ENCODE data around the gene MKRN1. TPM values are rescaled to one million over a fixed set of nuclear protein-coding genes. Genes with fewer than 3 reads are reported as not detected.

MKRN1 gene
- total RNA-seq, 1 donor from 2014 or later: 121 TPM

- H3K27me3 Mint-ChIP-seq (ENCODE audit: insufficient read depth, low read depth): peaks cover 2% of the 10 kb centered on the region
- Histone ChIP-seq H2AFZ (replicated peaks) (no peak overlapping the region), H4K20me1 (ENCODE audit: low read depth) (peaks cover 23% of the 10 kb centered on the region), H3F3A (ENCODE audit: low read depth) (peaks cover 28% of the 10 kb centered on the region), H3K9ac (no peak overlapping the region), H3K27me3 (no peaks in the 10 kb centered on the region), H3K36me3 (peaks cover 9% of the 10 kb centered on the region), H3K4me3 (no peak overlapping the region), H3K27ac (no peak overlapping the region), H3K4me1 (peaks cover 16% of the 10 kb centered on the region), H3K79me2 (ENCODE audit: low read depth) (peaks cover 23% of the 10 kb centered on the region), H3K9me3 (ENCODE audit: low read depth) (no peaks in the 10 kb centered on the region), H3K4me2 (no peak overlapping the region)
- peak overlapping the region; percentile 39 for H3K27ac Mint-ChIP-seq
- H3K36me3 Mint-ChIP-seq: peaks cover 33% of the 10 kb centered on the region
- peaks cover 7% of the 10 kb centered on the region for H3K4me1 Mint-ChIP-seq
- no peak overlapping the region for H3K4me3 Mint-ChIP-seq
- no peaks in the 10 kb centered on the region for H3K9me3 Mint-ChIP-seq
- TF ChIP-seq EZH2phosphoT487 (IDR thresholded peaks at IDR 0.05) (no peak), CTCF (IDR thresholded peaks at IDR 0.05) (no peak), EZH2 (IDR thresholded peaks at IDR 0.05) (no peak)
- DNase-seq (ENCODE audit: low spot score): no peak
Observed at GRCh38 chr7:140451716-140452115, 27.6 kb downstream of the MKRN1 start.

GRCh38 chr7:140448781-140449480 lies 30.4 kb downstream of the MKRN1 start:
- Histone ChIP-seq H2AFZ (replicated peaks) (no peak overlapping the region), H3K27me3 (no peaks in the 10 kb centered on the region), H3K27ac (no peak overlapping the region), H4K20me1 (ENCODE audit: low read depth) (peaks cover 5% of the 10 kb centered on the region), H3K4me3 (no peak overlapping the region), H3K79me2 (ENCODE audit: low read depth) (peaks cover 11% of the 10 kb centered on the region), H3K9me3 (ENCODE audit: low read depth) (no peaks in the 10 kb centered on the region), H3K36me3 (peaks cover 9% of the 10 kb centered on the region), H3K9ac (no peak overlapping the region), H3F3A (ENCODE audit: low read depth) (peaks cover 17% of the 10 kb centered on the region), H3K4me1 (no peaks in the 10 kb centered on the region), H3K4me2 (no peak overlapping the region)
- Mint-ChIP-seq H3K4me3 (no peak overlapping the region), H3K36me3 (peaks cover 14% of the 10 kb centered on the region), H3K9me3 (no peaks in the 10 kb centered on the region), H3K4me1 (peaks cover 5% of the 10 kb centered on the region), H3K27me3 (ENCODE audit: insufficient read depth, low read depth) (peaks cover 3% of the 10 kb centered on the region), H3K27ac (no peak overlapping the region)
- TF ChIP-seq EZH2phosphoT487 (IDR thresholded peaks at IDR 0.05): no peak
- TF ChIP-seq CTCF (IDR thresholded peaks at IDR 0.05): no peak
- TF ChIP-seq EZH2 (IDR thresholded peaks at IDR 0.05): no peak
- DNase-seq (ENCODE audit: low spot score): no peak

DNA sequence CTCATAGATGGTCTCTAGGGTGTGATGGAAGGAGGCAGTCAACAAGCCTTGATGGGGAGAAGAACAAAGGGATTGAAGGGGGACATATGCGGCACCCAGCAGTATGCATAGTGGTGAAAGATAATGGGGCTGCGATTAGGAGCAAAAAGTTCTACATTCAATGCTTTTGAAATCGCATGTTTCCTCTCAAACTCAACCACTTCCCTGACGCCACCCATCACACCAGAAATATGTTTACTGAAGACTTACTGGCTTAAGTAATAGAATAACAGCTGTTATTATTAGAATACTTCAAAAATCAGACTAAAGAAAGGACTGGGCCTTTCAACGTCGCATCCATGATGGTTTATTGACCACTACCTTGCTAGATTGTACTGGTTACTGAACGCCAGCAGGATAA lies 31.5 kb downstream of the MKRN1 start:
- Histone ChIP-seq H3K79me2 (ENCODE audit: low read depth) (peaks cover 3% of the 10 kb centered on the region), H3K9ac (no peak overlapping the region), H3K36me3 (peaks cover 1% of the 10 kb centered on the region), H3K4me2 (no peak overlapping the region), H3K27me3 (no peaks in the 10 kb centered on the region), H3K27ac (no peak overlapping the region), H3K9me3 (ENCODE audit: low read depth) (no peaks in the 10 kb centered on the region), H3K4me3 (no peak overlapping the region), H2AFZ (replicated peaks) (no peak overlapping the region), H3F3A (ENCODE audit: low read depth) (peaks cover 17% of the 10 kb centered on the region), H3K4me1 (no peaks in the 10 kb centered on the region), H4K20me1 (ENCODE audit: low read depth) (peaks cover 5% of the 10 kb centered on the region)
- H3K27me3 Mint-ChIP-seq (ENCODE audit: insufficient read depth, low read depth): peaks cover 3% of the 10 kb centered on the region
- DNase-seq (ENCODE audit: low spot score): no peak
- TF ChIP-seq EZH2 (IDR thresholded peaks at IDR 0.05): no peak
- TF ChIP-seq EZH2phosphoT487 (IDR thresholded peaks at IDR 0.05): no peak
- no peak for TF ChIP-seq CTCF (IDR thresholded peaks at IDR 0.05)
- H3K4me1 Mint-ChIP-seq: peaks cover 5% of the 10 kb centered on the region
- H3K36me3 Mint-ChIP-seq: peaks cover 9% of the 10 kb centered on the region
- no peak overlapping the region for H3K4me3 Mint-ChIP-seq
- H3K9me3 Mint-ChIP-seq: no peaks in the 10 kb centered on the region
- H3K27ac Mint-ChIP-seq: no peak overlapping the region

Data from neural progenitor cell (in vitro differentiated cells).